HepG2 (cell line): ENCODE results near the gene ATP9B. TPM values are rescaled to one million over a fixed set of nuclear protein-coding genes. Genes with fewer than 3 reads are reported as not detected.

Source experiments
- CBX1 ChIP-seq: IDR thresholded peaks from one replicate; pipeline ENCODE4 v1.6.1; 2016; ENCODE audit warnings: antibody characterized with exemption, low read depth
- FOXO1 ChIP-seq: sonication (generic); formaldehyde crosslinking; IDR thresholded peaks from 2 replicates; pipeline ENCODE4 v1.4.0; 2020; ENCODE audit warnings: missing genetic modification reagents
- IRX3 ChIP-seq: sonication (generic); formaldehyde crosslinking; IDR thresholded peaks from 2 replicates; pipeline ENCODE4 v1.8.1; 2023; ENCODE audit warnings: mild to moderate bottlenecking, low read depth, missing genetic modification reagents, borderline replicate concordance
- NR2F6 ChIP-seq, 2 experiments: IDR thresholded peaks; 2 replicates each; pipeline ENCODE4 v1.6.1; 2016; ENCODE audit warnings: antibody characterized with exemption in 1 of 2, mild to moderate bottlenecking in 1 of 2
- PPARG ChIP-seq: conservative IDR thresholded peaks from 2 replicates; pipeline ENCODE4 v1.6.1; 2016; ENCODE audit warnings: missing biosample characterization, missing genetic modification reagents
- RBFOX2 ChIP-seq: fragments of 200-400 bp; formaldehyde crosslinking; IDR thresholded peaks from 2 replicates; pipeline ENCODE4 v1.6.1; 2017; ENCODE audit warnings: low read depth, mild to moderate bottlenecking, low read length
- REST ChIP-seq, 2 experiments: IDR thresholded peaks; 2 replicates each; pipeline ENCODE4 v1.6.1; 2011 to 2012; ENCODE audit warnings: low read length in 2 of 2, borderline replicate concordance in 1 of 2, low read depth in 1 of 2, mild to moderate bottlenecking in 1 of 2, moderate library complexity in 1 of 2
- ZBTB10 ChIP-seq: sonication (generic); formaldehyde crosslinking; IDR thresholded peaks from 2 replicates; pipeline ENCODE4 v1.4.0; 2020; ENCODE audit warnings: missing genetic modification reagents, borderline replicate concordance
- ZFP37 ChIP-seq: sonication (generic); formaldehyde crosslinking; IDR thresholded peaks from 2 replicates; pipeline ENCODE4 v1.4.0; 2020; ENCODE audit warnings: missing genetic modification reagents, borderline replicate concordance
- ZNF407 ChIP-seq: sonication (generic); formaldehyde crosslinking; IDR thresholded peaks from one replicate; pipeline ENCODE4 v1.5.1; 2020; ENCODE audit warnings: mild to moderate bottlenecking, missing genetic modification reagents; ENCODE audit errors: not compliant biosample characterization
- ZNF616 ChIP-seq: sonication (generic); formaldehyde crosslinking; IDR thresholded peaks from 2 replicates; pipeline ENCODE4 v1.5.0; 2020; ENCODE audit warnings: low read depth, mild to moderate bottlenecking, missing genetic modification reagents
- polyA plus RNA-seq, 8 experiments: library from polyadenylated mRNA; depleted of rRNA in 3 of 8; stranded (reverse) in 7 of 8; unstranded in 1 of 8; fragments of >200 nt; fragmentation: Illumina TruSeq in 4 of 8; extraction: Trizol in 4 of 8; gene quantifications; 2 replicates each; pipeline versions ENCODE4 v1.2.1 to v1.2.3, GENCODE V29; 2011 to 2016; ENCODE audit warnings: low read depth in 4 of 8, missing spikeins in 1 of 8, mixed read lengths in 1 of 8; ENCODE audit not compliant: insufficient read depth in 1 of 8
- total RNA-seq, 5 experiments: library from RNA; depleted of rRNA; stranded (reverse); fragments of >200 nt; fragmentation: Illumina TruSeq; extraction: Trizol; gene quantifications; 2 replicates each; pipeline ENCODE4 v1.2.3, GENCODE V29; 2016; ENCODE audit warnings: low read depth in 1 of 5
- TF ChIP-seq, protein P1 (sequence below): sonication (generic); formaldehyde crosslinking; IDR thresholded peaks from 2 replicates; pipeline ENCODE4 v1.5.0; 2020; ENCODE audit warnings: missing genetic modification reagents

Gene ATP9B
- total and polyA plus RNA-seq, 2 of the 13 experiments (the other 11 are each of a cell fraction or from before 2014, with no cell fraction given) = 10.8 to 11.3 TPM

GRCh38 chr18:79068937-79069716 is at the start of gene ATP9B (continued):
- TF ChIP-seq ZNF407 (CRISPR knock-in tag) (no peak), PPARG (CRISPR knock-in tag) (no peak), REST (IDR thresholded peaks at IDR 0.05; ENCODE audit: borderline replicate concordance in 1 of 2, low read depth in 1 of 2, low read length in 2 of 2) (0 out of 4 replicates have a peak, but pooled peaks of 1 of the 2 experiments have one; percentile 17), RBFOX2 (peak; percentile 87), ZNF616 (no peak), ZBTB10 (CRISPR knock-in tag) (no peak), NR2F6 (IDR thresholded peaks at IDR 0.05) (no peak), NR2F6 (CRISPR knock-in tag; IDR thresholded peaks at IDR 0.05) (no peak), ZFP37 (CRISPR knock-in tag) (no peak), CBX1 (peak; percentile 49), IRX3 (CRISPR knock-in tag) (peak; percentile 58; the same call in 1 of the 2 replicates), FOXO1 (0 out of 2 replicates have a peak, but pooled peaks have one; percentile 6)
- TF ChIP-seq, protein P1, sequence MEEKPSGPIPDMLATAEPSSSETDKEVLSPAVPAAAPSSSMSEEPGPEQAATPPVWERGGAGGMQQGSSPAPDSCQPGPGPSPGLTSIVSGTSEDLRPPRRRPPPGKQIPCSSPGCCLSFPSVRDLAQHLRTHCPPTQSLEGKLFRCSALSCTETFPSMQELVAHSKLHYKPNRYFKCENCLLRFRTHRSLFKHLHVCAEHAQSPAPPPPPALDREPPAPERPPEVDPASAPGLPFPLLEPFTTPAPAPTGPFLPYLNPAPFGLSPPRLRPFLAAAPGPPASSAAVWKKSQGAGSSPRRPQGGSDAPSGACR = peak; percentile 83; the same call in 1 of the 2 replicates
